PC-9 (cell line): ENCODE measurements around the gene RAD1. TPM values are rescaled to one million over a fixed set of nuclear protein-coding genes. Genes with fewer than 3 reads are reported as not detected.

Source experiments
- BruUV-seq: library from RNA; stranded (reverse); fragments of 400-500 nt; replicated peaks from 2 replicates; lab custom pipeline; 2021; lab: Mats Ljungman, UMichigan
- CTCF ChIA-PET: fragments of 300-600 bp; sonication (Branson Sonifier 250); formaldehyde crosslinking; loops from one replicate; lab custom pipeline; 2022; ENCODE audit warnings: antibody characterized with exemption; lab: Charles Lee
- POLR2A ChIA-PET: fragments of 300-600 bp; sonication (Branson Sonifier 250); formaldehyde crosslinking; loops from one replicate; lab custom pipeline; 2022; ENCODE audit warnings: antibody characterized with exemption; ENCODE audit not compliant: unreplicated experiment; lab: Charles Lee
- DNase-seq, 2 experiments: peaks; one replicate each; pipeline versions ENCODE4 v3.0.0 to v3.0.0-alpha.2; 2015 to 2022; ENCODE audit warnings: mixed read lengths in 1 of 2
- H2AFZ ChIP-seq: fragments of 200-600 bp; sonication (generic); 2 replicates; pipeline ENCODE4 v1.8.1; 2017; ENCODE audit warnings: antibody characterized with exemption
- H3F3A ChIP-seq: fragments of 200-600 bp; sonication (generic); 2 replicates; pipeline ENCODE4 v1.8.1; 2017; ENCODE audit warnings: antibody characterized with exemption, mild to moderate bottlenecking, low read depth; ENCODE audit not compliant: insufficient read depth
- H3K27ac ChIP-seq: fragments of 200-600 bp; sonication (generic); 2 replicates; pipeline ENCODE4 v1.6.1; 2016; ENCODE audit warnings: mixed run types
- H3K27me3 ChIP-seq: fragments of 200-600 bp; sonication (generic); 2 replicates; pipeline ENCODE4 v1.6.1; 2016; ENCODE audit warnings: low read depth, mixed run types; ENCODE audit not compliant: insufficient read depth
- H3K36me3 ChIP-seq: fragments of 200-600 bp; sonication (generic); 2 replicates; pipeline ENCODE4 v1.6.1; 2016; ENCODE audit warnings: low read depth, mixed run types
- H3K4me1 ChIP-seq: fragments of 200-600 bp; sonication (generic); replicated peaks from 2 replicates; pipeline ENCODE4 v1.6.1; 2016; ENCODE audit warnings: mixed run types; ENCODE audit not compliant: insufficient read depth
- H3K4me2 ChIP-seq: fragments of 200-600 bp; sonication (generic); 2 replicates; pipeline ENCODE4 v1.6.1; 2017; ENCODE audit warnings: mixed run types
- H3K4me3 ChIP-seq: fragments of 200-600 bp; sonication (generic); 2 replicates; pipeline ENCODE4 v1.6.1; 2016; ENCODE audit warnings: mixed run types
- H3K79me2 ChIP-seq: fragments of 200-600 bp; sonication (generic); 2 replicates; pipeline ENCODE4 v1.6.1; 2017; ENCODE audit warnings: low read depth, mixed run types
- H3K9me2 ChIP-seq: fragments of 200-600 bp; sonication (generic); 2 replicates; pipeline ENCODE4 v1.8.1; 2017; ENCODE audit warnings: mild to moderate bottlenecking; ENCODE audit not compliant: insufficient read depth
- H3K9me3 ChIP-seq: fragments of 200-600 bp; sonication (generic); 2 replicates; pipeline ENCODE4 v1.8.1; 2016; ENCODE audit warnings: low read depth; ENCODE audit not compliant: insufficient read depth
- H4K20me1 ChIP-seq: fragments of 200-600 bp; sonication (generic); 2 replicates; pipeline ENCODE4 v1.8.1; 2017; ENCODE audit not compliant: insufficient read depth
- CTCF ChIP-seq: fragments of 200-600 bp; sonication (generic); conservative IDR thresholded peaks from 2 replicates; pipeline ENCODE4 v1.6.1; 2017; ENCODE audit warnings: mixed run types, antibody characterized with exemption, mild to moderate bottlenecking, moderate library complexity
- EZH2 ChIP-seq: fragments of 200-600 bp; sonication (generic); IDR thresholded peaks from 2 replicates; pipeline ENCODE4 v1.8.0; 2017; ENCODE audit warnings: antibody characterized with exemption, low read depth
- intact Hi-C: fragments of 100-400 bp; cut with micrococcal nuclease; formaldehyde crosslinking; loops from one replicate; pipeline ENCODE4 v1.10.0; 2022; ENCODE audit not compliant: unreplicated experiment
- total RNA-seq: library from RNA; stranded (reverse); gene quantifications from 2 replicates; pipeline ENCODE4 v1.2.3, GENCODE V29; 2021

Gene RAD1
- total RNA-seq, 1 experiment from 2014 or later: 63.0 TPM

- DNase-seq: no peak
Measured at GRCh38 chr5:34899066-34899465, 16.2 kb downstream of the RAD1 start.

GRCh38 chr5:34898258-34898895, 16.9 kb downstream of the RAD1 start:
- Histone ChIP-seq H3K36me3 (no peaks in the 10 kb centered on the region), H2AFZ (no peak overlapping the region), H3K4me2 (0 out of 2 replicates have a peak overlapping the region, but pooled peaks have one; percentile 0), H4K20me1 (no peaks in the 10 kb centered on the region), H3K27ac (no peak overlapping the region), H3K4me3 (no peak overlapping the region), H3K4me1 (peaks cover 17% of the 10 kb centered on the region), H3F3A (peaks cover 14% of the 10 kb centered on the region; the same call in 1 of the 2 replicates), H3K27me3 (no peaks in the 10 kb centered on the region), H3K9me3 (no peaks in the 10 kb centered on the region), H3K9me2 (no peaks in the 10 kb centered on the region), H3K79me2 (no peaks in the 10 kb centered on the region)
- ChIA-PET CTCF (interaction anchor here (0.7 to 3.4 kb wide), 9 partner anchors 31 to 425 kb away, joined by 3 to 34 read pairs (median 4); partner anchors contain the start of gene DNAJC21), POLR2A (no interaction called here)
- intact Hi-C loops: loop anchor here (1.0 to 2.0 kb wide), 6 partner anchors 104 to 424 kb away; partner anchors contain the start of gene RAI14
- TF ChIP-seq EZH2: no peak
- peak; percentile 98 for TF ChIP-seq CTCF
- no TSS peak for BruUV-seq
- peak; percentile 71 to 84 for DNase-seq

More at GRCh38 chr5:34899066-34899465, 16.2 kb downstream of the RAD1 start:
- no peak overlapping the region for H3K27ac ChIP-seq
- POLR2A ChIA-PET: no interaction called here
- no peaks in the 10 kb centered on the region for H3K9me2 ChIP-seq
- H3K4me1 ChIP-seq: peaks cover 17% of the 10 kb centered on the region
- no TSS peak for BruUV-seq
- TF ChIP-seq EZH2 (no peak), CTCF (no peak)
- no peaks in the 10 kb centered on the region for H3K79me2 ChIP-seq
- no peaks in the 10 kb centered on the region for H3K36me3 ChIP-seq
- no peak overlapping the region for H3K4me3 ChIP-seq
- no peaks in the 10 kb centered on the region for H3K27me3 ChIP-seq
- H2AFZ ChIP-seq: no peak overlapping the region
- peaks cover 14% of the 10 kb centered on the region; the same call in 1 of the 2 replicates for H3F3A ChIP-seq
- intact Hi-C loops: loop anchor here (2.0 kb wide), 1 partner anchor 104 kb away; no protein-coding TSS in a partner anchor
- no peaks in the 10 kb centered on the region for H3K9me3 ChIP-seq
- no peaks in the 10 kb centered on the region for H4K20me1 ChIP-seq
- H3K4me2 ChIP-seq: no peak overlapping the region
- CTCF ChIA-PET: interaction anchor here (0.7 to 3.4 kb wide), 5 partner anchors 31 to 424 kb away, joined by 4 to 34 read pairs (median 4); partner anchors contain the start of gene DNAJC21

- no peak overlapping the region for H3K4me3 ChIP-seq
- peaks cover 14% of the 10 kb centered on the region; the same call in 1 of the 2 replicates for H3F3A ChIP-seq
- H3K27ac ChIP-seq: no peak overlapping the region
- no TSS peak for BruUV-seq
- 0 out of 2 replicates have a peak overlapping the region, but pooled peaks have one; percentile 0 for H3K4me2 ChIP-seq
- no peaks in the 10 kb centered on the region for H3K9me3 ChIP-seq
- no peaks in the 10 kb centered on the region for H3K36me3 ChIP-seq
- H3K9me2 ChIP-seq: no peaks in the 10 kb centered on the region
- DNase-seq: peak in 1 of 2 experiments; percentile 60
- no peaks in the 10 kb centered on the region for H4K20me1 ChIP-seq
- H3K4me1 ChIP-seq: peaks cover 17% of the 10 kb centered on the region
- intact Hi-C loops: loop anchor here (1.0 to 2.0 kb wide), 6 partner anchors 105 to 423 kb away; partner anchors contain the start of gene RAI14
- POLR2A ChIA-PET: no interaction called here
- TF ChIP-seq EZH2 (no peak), CTCF (no peak)
- H3K27me3 ChIP-seq: no peaks in the 10 kb centered on the region
- CTCF ChIA-PET: interaction anchor here (0.8 to 3.4 kb wide), 6 partner anchors 106 to 425 kb away, joined by 3 to 34 read pairs (median 3); no protein-coding TSS in a partner anchor
- H3K79me2 ChIP-seq: no peaks in the 10 kb centered on the region
- no peak overlapping the region for H2AFZ ChIP-seq
Measured at GRCh38 chr5:34897646-34898045, 17.7 kb downstream of the RAD1 start.
